NT2/D1 (cell line): Measurements from ENCODE around the gene CSNK2A1.

ENCODE experiments used
- YY1 ChIP-seq: IDR thresholded peaks from 2 replicates; pipeline ENCODE4 v1.6.1; 2011; ENCODE audit not compliant: insufficient read length, insufficient read depth
- ZNF274 ChIP-seq: IDR thresholded peaks from 2 replicates; pipeline ENCODE4 v1.6.1; 2011; ENCODE audit warnings: mild to moderate bottlenecking, low read depth, low read length

- TF ChIP-seq YY1 (no peak), ZNF274 (no peak)
Measured at GRCh38 chr20:481167-481566, 62.4 kb downstream of the CSNK2A1 start.
